GM18508 (cell line): ENCODE measurements around the gene ZFP42.
"Not testable (repeated sequence)": the region's sequence is repeated elsewhere in the genome, so short reads cannot be mapped to it uniquely, and the experiment has no call there.

Experiments used
- ATAC-seq: cut with Tn5 transposase; IDR thresholded peaks from one replicate; pipeline ENCODE4 v1.9.1; 2021; ENCODE audit warnings: moderate number of reproducible peaks; ENCODE audit not compliant: insufficient read depth, unreplicated experiment

The ZFP42 gene

GRCh38 chr4:188018262-188018661 is 22.7 kb downstream of the ZFP42 start:
- no peak for ATAC-seq

- ATAC-seq: no peak
Observed at GRCh38 chr4:188021548-188022249, 26.1 kb downstream of the ZFP42 start.

- no peak for ATAC-seq
Observed at GRCh38 chr4:188023682-188024081, 28.1 kb downstream of the ZFP42 start.

GRCh38 chr4:188025476-188025875 is 29.9 kb downstream of the ZFP42 start:
- ATAC-seq: no peak

- no peak for ATAC-seq
Observed at GRCh38 chr4:188029114-188029513, 33.5 kb downstream of the ZFP42 start.

GRCh38 chr4:188030401-188030800 is 34.8 kb downstream of the ZFP42 start:
- no peak for ATAC-seq

GRCh38 chr4:188031751-188032150 is 36.2 kb downstream of the ZFP42 start:
- ATAC-seq: no peak

- ATAC-seq: no peak
Observed at GRCh38 chr4:188032170-188032569, 36.6 kb downstream of the ZFP42 start.

- no peak for ATAC-seq
Observed at GRCh38 chr4:188032583-188032982, 37.0 kb downstream of the ZFP42 start.

- ATAC-seq: no peak
Observed at GRCh38 chr4:188037003-188037713, 41.6 kb downstream of the ZFP42 start.

GRCh38 chr4:188041721-188042120 is 46.1 kb downstream of the ZFP42 start:
- ATAC-seq: no peak

- no peak for ATAC-seq
Observed at GRCh38 chr4:188042191-188042590, 46.6 kb downstream of the ZFP42 start.

- no peak for ATAC-seq
Observed at GRCh38 chr4:188043154-188043553, 47.6 kb downstream of the ZFP42 start.

- ATAC-seq: not testable (repeated sequence)
Observed at GRCh38 chr4:188045461-188045860, 49.9 kb downstream of the ZFP42 start.

- no peak for ATAC-seq
Observed at GRCh38 chr4:188046657-188047056, 51.1 kb downstream of the ZFP42 start.

- ATAC-seq: no peak
Observed at GRCh38 chr4:188053302-188053701, 57.7 kb downstream of the ZFP42 start.
